RCC 7860 (cell line): Measurements from ENCODE around the gene MXRA8.
"Not testable (repeated sequence)": the region's sequence is repeated elsewhere in the genome, so short reads cannot be mapped to it uniquely, and the experiment has no call there.

Experiments
- DNase-seq: peaks from one replicate; pipeline ENCODE4 v3.0.0-alpha.2; 2015; ENCODE audit warnings: low spot score
- FAIRE-seq: peaks from 2 replicates; lab custom pipeline; 2012; peaks lifted over from hg19 to GRCh38; lab: Jason Lieb, UNC

MXRA8 gene

DNA sequence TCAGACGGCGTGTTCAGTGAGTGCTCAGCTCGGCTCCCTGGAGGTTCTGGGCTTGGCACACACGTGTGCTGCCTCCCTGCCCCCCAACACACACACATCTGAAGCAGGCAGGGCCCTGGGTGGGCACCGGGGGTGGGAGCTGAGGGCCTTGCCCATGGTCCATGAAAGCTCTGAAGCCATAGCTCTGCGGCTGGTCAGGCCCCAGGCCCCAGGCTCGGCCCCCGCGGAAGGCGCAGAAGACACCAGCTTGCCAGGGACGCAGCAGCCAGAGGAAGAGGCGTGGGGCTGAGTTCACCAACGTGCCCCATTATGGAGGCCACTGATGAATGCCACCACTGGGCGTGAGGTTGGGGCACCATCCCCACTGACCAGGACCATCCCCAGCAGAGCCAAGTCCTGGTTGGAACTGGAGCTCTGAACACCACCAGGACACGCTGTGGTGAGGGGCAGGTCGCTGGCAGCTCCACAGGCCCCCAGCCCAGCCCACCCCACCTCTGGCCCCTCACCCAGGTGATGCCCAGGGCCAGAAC lies 12.5 kb upstream of the MXRA8 start:
- no peak for DNase-seq
- no peak for FAIRE-seq

GRCh38 chr1:1370094-1370493 lies 11.7 kb upstream of the MXRA8 start:
- FAIRE-seq = not testable (repeated sequence)

GRCh38 chr1:1367315-1367714 lies 9.0 kb upstream of the MXRA8 start:
- FAIRE-seq (no peak), DNase-seq (no peak)

More at GRCh38 chr1:1370094-1370493, 11.7 kb upstream of the MXRA8 start:
- not testable (repeated sequence) for DNase-seq

GRCh38 chr1:1366699-1367066 lies 8.3 kb upstream of the MXRA8 start:
- FAIRE-seq (no peak), DNase-seq (no peak)

DNA sequence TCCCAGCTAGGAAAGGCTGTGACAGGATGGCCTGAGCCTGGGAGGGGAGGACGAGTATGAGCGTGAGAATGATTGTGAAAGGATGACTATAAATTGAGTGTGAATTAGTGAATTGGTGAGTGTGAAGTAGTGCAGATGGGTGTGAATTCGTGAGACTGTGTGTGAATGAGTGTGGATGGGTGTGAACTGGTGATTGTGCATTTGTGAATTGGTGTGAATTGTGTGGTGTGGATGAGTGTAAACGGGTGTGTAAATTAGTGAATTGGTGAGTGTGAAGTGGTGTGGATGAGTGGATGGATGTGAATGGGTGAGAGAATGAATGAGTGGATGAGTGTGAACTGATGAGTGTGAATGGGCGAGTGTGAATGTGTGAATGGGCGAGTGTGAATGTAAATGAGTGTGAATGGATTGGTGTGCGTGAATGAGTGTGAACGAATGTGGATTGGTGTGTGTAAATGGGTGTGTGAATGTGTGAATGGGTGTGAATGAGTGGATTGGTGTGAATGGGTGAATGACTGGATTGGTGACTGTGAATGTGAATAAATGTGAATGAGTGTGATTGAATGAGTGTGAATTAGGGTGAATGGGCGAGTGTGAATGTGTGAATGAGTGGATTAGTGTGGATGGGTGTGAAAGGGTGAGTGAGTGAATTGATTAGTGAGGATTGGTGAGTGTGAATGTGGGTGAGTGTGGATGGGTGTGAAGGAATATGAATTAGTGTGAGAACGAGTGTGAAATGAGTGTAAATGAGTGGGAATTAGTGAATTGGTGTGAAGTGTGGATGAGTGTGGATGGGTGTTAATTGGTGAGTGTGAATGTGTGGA lies 7.7 kb upstream of the MXRA8 start:
- FAIRE-seq = no peak

GRCh38 chr1:1364266-1364665 lies 5.9 kb upstream of the MXRA8 start:
- FAIRE-seq (no peak), DNase-seq (no peak)

More for the DNA sequence above, 7.7 kb upstream of the MXRA8 start:
- DNase-seq = no peak

GRCh38 chr1:1361982-1362423 lies 3.6 kb upstream of the MXRA8 start:
- DNase-seq = no peak
- no peak for FAIRE-seq

DNA sequence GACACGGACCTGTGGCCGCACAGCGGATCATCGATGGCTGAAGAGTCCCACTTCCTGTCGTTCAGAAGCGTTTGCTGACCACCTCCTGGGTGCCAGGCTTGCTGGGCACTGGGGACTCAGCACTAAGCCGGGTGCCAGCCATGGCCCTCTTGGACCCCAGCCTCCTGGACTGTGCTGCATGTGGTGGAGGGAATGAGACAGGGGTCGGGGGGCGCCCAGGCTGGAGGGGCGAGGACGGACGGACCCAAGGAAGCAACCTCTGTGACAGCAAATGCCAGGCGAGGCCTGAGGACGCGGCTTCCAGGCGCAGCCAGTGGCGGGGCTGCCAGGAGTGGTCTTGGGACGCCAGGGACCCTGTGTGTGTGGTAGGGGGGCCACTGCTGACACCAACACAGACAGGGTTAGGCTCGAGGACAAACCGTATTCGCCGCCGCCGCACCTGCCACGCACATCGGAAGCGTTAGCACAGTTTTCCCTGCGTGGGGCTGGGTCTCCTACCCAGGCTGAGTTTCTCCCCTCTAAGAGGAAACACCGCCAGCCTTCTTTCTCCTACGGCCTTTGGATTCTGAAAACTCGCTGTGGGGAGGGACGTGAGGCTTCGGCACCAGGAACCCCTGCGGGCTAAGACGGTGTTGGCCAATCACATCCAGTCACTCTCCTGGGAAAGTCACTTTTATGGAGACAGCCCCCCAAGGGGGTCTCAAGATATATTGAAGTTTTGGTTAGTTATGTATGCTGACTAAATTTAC lies 3.1 kb upstream of the MXRA8 start:
- DNase-seq (no peak), FAIRE-seq (no peak)

- DNase-seq (peak; percentile 91), FAIRE-seq (peak; percentile 91)
Observed at GRCh38 chr1:1360506-1361169, 2.3 kb upstream of the MXRA8 start.

- no peak for FAIRE-seq
- no peak for DNase-seq
Observed at GRCh38 chr1:1359664-1360468, 1.5 kb upstream of the MXRA8 start.

- FAIRE-seq (no peak), DNase-seq (no peak)
Observed at GRCh38 chr1:1359308-1359663, 931 bp upstream of the MXRA8 start.

GRCh38 chr1:1357871-1358432 lies 403 bp downstream of the MXRA8 start:
- no peak for DNase-seq
- no peak for FAIRE-seq

DNA sequence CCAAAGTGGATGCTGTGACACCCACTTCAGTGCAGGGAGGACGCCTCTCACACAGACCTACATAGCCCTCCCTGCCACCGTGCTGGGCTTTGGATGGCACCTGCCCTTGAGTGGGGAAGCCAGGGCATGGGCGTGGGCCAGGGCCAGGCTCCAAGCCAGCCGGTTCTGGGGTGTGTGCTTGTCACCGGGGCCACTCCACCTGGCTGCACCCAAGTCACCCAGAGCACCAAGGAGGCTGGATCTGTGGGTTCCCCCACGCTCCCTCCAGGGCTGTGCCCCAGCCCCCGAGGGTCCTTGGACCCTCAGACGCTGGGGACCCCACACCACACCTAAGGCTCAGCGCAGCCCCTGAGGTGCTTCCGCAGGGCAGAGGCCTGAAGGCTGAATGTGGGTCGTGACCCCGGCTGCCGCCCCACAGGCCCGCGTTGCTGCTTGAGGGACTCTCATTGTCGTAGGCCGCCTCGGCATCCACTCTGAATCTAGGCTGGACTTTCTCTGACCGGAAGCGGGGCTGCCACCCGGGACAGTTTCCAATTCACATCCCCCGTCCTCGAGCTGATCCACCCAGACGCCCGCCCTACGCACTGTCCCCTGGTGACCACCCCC lies 1.5 kb downstream of the MXRA8 start:
- no peak for FAIRE-seq

GRCh38 chr1:1356166-1356795 lies 2.1 kb downstream of the MXRA8 start:
- FAIRE-seq (no peak), DNase-seq (no peak)

More for the DNA sequence above, 1.5 kb downstream of the MXRA8 start:
- no peak for DNase-seq

- DNase-seq (no peak), FAIRE-seq (no peak)
Observed at GRCh38 chr1:1355416-1355815, 2.9 kb downstream of the MXRA8 start.

- FAIRE-seq (no peak), DNase-seq (no peak)
Observed at GRCh38 chr1:1354271-1355247, 3.8 kb downstream of the MXRA8 start.

GRCh38 chr1:1353389-1354151 lies 4.8 kb downstream of the MXRA8 start:
- no peak for FAIRE-seq
- no peak for DNase-seq
